Gastrocnemius medialis (tissue), 4 donors: ENCODE measurements around the gene DSTYK.

ENCODE experiments used
- POLR2A ChIP-seq, 2 donors: fragments of 450-650 bp; IDR thresholded peaks; one replicate each; pipeline ENCODE4 v1.6.1; 2017; ENCODE audit warnings: antibody characterized with exemption in 2 of 2, mild to moderate bottlenecking in 2 of 2, moderate library complexity in 2 of 2
- TF ChIP-seq, protein P1 (sequence below), 5 experiments: fragments of 450-650 bp in 3 of 5; fragments of 200-600 bp in 2 of 5; sonication (generic) in 2 of 5; IDR thresholded peaks in 4 of 5; conservative IDR thresholded peaks in 1 of 5; 1 replicate in 4 of 5; 2 replicates in 1 of 5; pipeline ENCODE4 v1.5.1; 2016 to 2019; ENCODE audit warnings: antibody characterized with exemption in 5 of 5, mild to moderate bottlenecking in 3 of 5, moderate library complexity in 3 of 5

DNA sequence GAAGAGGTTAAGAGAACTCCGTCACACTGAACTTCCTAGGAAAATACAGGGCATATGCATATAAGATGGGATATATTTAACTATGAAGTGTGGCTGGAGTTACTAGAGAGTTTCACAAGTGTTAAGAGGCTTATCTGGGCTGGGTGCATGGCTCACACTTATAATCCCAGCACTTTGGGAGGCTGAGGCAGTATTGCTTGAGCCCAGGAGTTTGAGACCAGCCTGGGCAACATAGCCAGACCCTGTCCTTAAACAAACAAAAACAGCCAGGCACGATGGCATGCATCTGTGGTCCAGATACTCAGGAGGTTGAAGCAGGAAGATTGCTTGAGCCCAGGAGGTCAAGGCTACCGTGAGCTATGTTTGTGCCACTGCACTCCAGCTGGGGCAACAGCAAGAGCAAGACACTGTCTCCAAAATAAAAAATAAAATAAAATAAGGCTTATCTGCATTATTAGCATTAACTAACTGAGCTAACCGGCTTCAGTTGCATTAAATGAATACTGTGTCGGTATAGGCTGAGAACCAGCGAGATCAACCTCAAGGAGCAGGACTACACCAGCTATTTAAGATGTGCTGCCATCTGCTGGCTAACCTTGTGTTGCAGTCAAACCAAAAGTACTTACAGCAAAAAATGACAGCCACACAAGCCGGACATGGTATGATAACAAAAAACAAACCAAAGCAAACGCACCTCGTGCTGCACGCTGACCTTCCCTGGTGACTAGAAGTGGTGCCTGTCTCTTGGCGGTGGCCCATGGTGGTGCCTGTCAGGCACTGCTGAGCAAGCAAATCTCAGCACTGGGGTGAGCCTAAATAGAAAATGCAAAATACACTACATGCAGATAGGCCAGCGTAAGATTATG, 70.0 kb downstream of the DSTYK start:
- TF ChIP-seq, protein P1, sequence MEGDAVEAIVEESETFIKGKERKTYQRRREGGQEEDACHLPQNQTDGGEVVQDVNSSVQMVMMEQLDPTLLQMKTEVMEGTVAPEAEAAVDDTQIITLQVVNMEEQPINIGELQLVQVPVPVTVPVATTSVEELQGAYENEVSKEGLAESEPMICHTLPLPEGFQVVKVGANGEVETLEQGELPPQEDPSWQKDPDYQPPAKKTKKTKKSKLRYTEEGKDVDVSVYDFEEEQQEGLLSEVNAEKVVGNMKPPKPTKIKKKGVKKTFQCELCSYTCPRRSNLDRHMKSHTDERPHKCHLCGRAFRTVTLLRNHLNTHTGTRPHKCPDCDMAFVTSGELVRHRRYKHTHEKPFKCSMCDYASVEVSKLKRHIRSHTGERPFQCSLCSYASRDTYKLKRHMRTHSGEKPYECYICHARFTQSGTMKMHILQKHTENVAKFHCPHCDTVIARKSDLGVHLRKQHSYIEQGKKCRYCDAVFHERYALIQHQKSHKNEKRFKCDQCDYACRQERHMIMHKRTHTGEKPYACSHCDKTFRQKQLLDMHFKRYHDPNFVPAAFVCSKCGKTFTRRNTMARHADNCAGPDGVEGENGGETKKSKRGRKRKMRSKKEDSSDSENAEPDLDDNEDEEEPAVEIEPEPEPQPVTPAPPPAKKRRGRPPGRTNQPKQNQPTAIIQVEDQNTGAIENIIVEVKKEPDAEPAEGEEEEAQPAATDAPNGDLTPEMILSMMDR (IDR thresholded peaks at IDR 0.05 in 4 of 5, conservative IDR thresholded peaks at IDR 0.05 in 1 of 5) = peak; percentile 71 to 84 (median 78)
- TF ChIP-seq POLR2A (IDR thresholded peaks at IDR 0.05) = no peak
